ENCODE measurements around the gene SETD3. TPM values are rescaled to one million over a fixed set of nuclear protein-coding genes. Genes with fewer than 3 reads are reported as not detected.

Gene SETD3
- total and polyA plus RNA-seq, 2 donors (not counting 1 experiment from before 2014, with no cell fraction given) = 11.0 to 32.1 TPM

DNA sequence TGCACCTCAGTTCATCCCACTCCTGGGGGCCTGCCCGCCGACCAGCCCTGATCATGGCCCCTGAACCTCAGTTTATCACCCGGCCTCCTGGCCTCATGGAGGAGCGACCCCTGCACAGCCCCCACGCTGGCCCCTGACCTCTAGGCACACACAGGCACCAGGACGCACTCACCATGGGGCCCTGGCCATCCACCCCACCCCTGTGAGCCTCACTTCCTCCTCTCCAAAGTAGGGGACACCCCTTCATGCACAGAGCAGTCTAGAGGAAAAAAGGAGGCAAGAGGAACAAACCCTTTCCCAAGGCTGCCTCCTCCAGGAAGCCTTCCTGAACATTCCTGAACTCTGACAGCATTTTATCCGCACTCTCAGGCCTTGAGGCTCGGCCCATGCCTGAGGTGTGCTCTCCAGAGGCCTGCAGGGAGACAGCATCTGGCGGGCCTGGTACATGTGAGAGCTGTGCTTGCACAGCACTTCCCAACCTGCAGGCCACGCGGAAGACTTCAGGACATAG lies 40.0 kb upstream of the SETD3 start:
- intact Hi-C loops (cut with micrococcal nuclease) = no loop called here
- H3K4me1 ChIP-seq (ENCODE audit: control insufficient read depth in 2 of 2, insufficient read depth in 2 of 2, low read length in 2 of 2) = no peaks in the 10 kb centered on the region
- H3K9me3 ChIP-seq (ENCODE audit: control extremely low read depth in 1 of 3, control insufficient read depth in 2 of 3, insufficient read depth in 1 of 3, low read length in 2 of 3) = no peaks in the 10 kb centered on the region
- no peak overlapping the region for H3K4me2 ChIP-seq (replicated peaks; ENCODE audit: low read depth, low read length, poor library complexity, severe bottlenecking)
- H3K4me3 ChIP-seq (ENCODE audit: control extremely low read depth in 1 of 5, extremely low read depth in 1 of 5, insufficient read depth in 1 of 5, low read depth in 2 of 5, low read length in 4 of 5) = no peak overlapping the region
- 90% methylated on average over 10 of the region's 11 CpGs for WGBS (ENCODE audit: insufficient coverage)
- Mint-ChIP-seq H3K27ac (no peak overlapping the region), H3K4me1 (no peaks in the 10 kb centered on the region), H3K4me3 (no peak overlapping the region), H3K27me3 (no peaks in the 10 kb centered on the region), H3K9me3 (ENCODE audit: insufficient read depth) (no peaks in the 10 kb centered on the region)
- no peaks in the 10 kb centered on the region for H3K27me3 ChIP-seq (replicated peaks in 1 of 4; ENCODE audit: control extremely low read depth in 1 of 4, control insufficient read depth in 3 of 4, insufficient read depth in 4 of 4, low read length in 3 of 4)
- H3K27ac ChIP-seq (ENCODE audit: low read length in 2 of 2) = no peak overlapping the region
- H3K36me3 ChIP-seq (replicated peaks in 1 of 2; ENCODE audit: control extremely low read depth in 1 of 2, control insufficient read depth in 1 of 2, extremely low read depth in 1 of 2, insufficient read depth in 2 of 2, low read length in 1 of 2) = no peaks in the 10 kb centered on the region
- ChIA-PET POLR2A (no interaction called here), CTCF (interaction anchor here (0.9 kb wide), 1 partner anchor 107 kb away, joined by 3 read pairs; no protein-coding TSS in a partner anchor)
- H3K79me2 ChIP-seq (ENCODE audit: control insufficient read depth, insufficient read depth, low read length) = no peaks in the 10 kb centered on the region
- no peaks in the 10 kb centered on the region for H4K20me1 ChIP-seq (ENCODE audit: control insufficient read depth, insufficient read depth, low read length, poor library complexity, severe bottlenecking)
- no peak for DNase-seq
- ATAC-seq (ENCODE audit: low read depth) = no peak
- no peak overlapping the region for H3K9ac ChIP-seq (ENCODE audit: low read length)
- TF ChIP-seq, protein P1, sequence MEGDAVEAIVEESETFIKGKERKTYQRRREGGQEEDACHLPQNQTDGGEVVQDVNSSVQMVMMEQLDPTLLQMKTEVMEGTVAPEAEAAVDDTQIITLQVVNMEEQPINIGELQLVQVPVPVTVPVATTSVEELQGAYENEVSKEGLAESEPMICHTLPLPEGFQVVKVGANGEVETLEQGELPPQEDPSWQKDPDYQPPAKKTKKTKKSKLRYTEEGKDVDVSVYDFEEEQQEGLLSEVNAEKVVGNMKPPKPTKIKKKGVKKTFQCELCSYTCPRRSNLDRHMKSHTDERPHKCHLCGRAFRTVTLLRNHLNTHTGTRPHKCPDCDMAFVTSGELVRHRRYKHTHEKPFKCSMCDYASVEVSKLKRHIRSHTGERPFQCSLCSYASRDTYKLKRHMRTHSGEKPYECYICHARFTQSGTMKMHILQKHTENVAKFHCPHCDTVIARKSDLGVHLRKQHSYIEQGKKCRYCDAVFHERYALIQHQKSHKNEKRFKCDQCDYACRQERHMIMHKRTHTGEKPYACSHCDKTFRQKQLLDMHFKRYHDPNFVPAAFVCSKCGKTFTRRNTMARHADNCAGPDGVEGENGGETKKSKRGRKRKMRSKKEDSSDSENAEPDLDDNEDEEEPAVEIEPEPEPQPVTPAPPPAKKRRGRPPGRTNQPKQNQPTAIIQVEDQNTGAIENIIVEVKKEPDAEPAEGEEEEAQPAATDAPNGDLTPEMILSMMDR (IDR thresholded peaks at IDR 0.05) = no peak
- H2AFZ ChIP-seq (ENCODE audit: insufficient read depth, low read depth, low read length, poor library complexity, severe bottlenecking) = no peak overlapping the region

DNA sequence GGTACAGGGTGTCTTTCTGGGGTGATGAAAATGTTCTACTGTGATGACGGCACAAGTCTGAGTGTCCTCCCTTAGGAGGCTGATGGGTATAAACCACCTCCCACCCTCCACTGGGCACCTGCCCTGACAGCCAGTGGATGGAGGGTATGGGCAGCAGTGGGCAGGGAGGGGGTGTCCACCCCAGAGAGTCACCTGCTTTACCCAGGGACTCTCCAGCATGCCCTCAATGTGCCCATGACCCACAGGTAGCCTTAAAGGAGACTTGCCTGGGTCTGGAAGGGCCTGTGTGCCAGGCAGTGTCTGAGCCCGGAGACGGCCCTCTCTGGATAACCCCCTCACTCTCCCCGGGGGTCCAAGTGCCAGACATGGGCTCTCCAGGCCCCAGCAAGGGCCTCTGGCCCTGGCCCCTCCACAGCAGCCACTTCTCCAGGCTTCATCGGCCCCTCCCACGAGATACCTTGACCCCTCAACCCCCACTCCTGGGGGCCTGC lies 39.3 kb upstream of the SETD3 start:
- Histone ChIP-seq H3K4me2 (replicated peaks; ENCODE audit: low read depth, low read length, poor library complexity, severe bottlenecking) (no peak overlapping the region), H3K36me3 (replicated peaks in 1 of 2; ENCODE audit: control extremely low read depth in 1 of 2, control insufficient read depth in 1 of 2, extremely low read depth in 1 of 2, insufficient read depth in 2 of 2, low read length in 1 of 2) (no peaks in the 10 kb centered on the region), H3K9ac (ENCODE audit: low read length) (no peak overlapping the region), H3K4me1 (ENCODE audit: control insufficient read depth in 2 of 2, insufficient read depth in 2 of 2, low read length in 2 of 2) (no peaks in the 10 kb centered on the region), H3K27ac (ENCODE audit: low read length in 2 of 2) (no peak overlapping the region), H3K4me3 (ENCODE audit: control extremely low read depth in 1 of 5, extremely low read depth in 1 of 5, insufficient read depth in 1 of 5, low read depth in 2 of 5, low read length in 4 of 5) (no peak overlapping the region), H3K27me3 (replicated peaks in 1 of 4; ENCODE audit: control extremely low read depth in 1 of 4, control insufficient read depth in 3 of 4, insufficient read depth in 4 of 4, low read length in 3 of 4) (no peaks in the 10 kb centered on the region), H3K9me3 (ENCODE audit: control extremely low read depth in 1 of 3, control insufficient read depth in 2 of 3, insufficient read depth in 1 of 3, low read length in 2 of 3) (no peaks in the 10 kb centered on the region), H4K20me1 (ENCODE audit: control insufficient read depth, insufficient read depth, low read length, poor library complexity, severe bottlenecking) (no peaks in the 10 kb centered on the region), H2AFZ (ENCODE audit: insufficient read depth, low read depth, low read length, poor library complexity, severe bottlenecking) (no peak overlapping the region), H3K79me2 (ENCODE audit: control insufficient read depth, insufficient read depth, low read length) (no peaks in the 10 kb centered on the region)
- ChIA-PET CTCF (interaction anchor here (1.2 kb wide), 2 partner anchors 9 to 109 kb away, joined by 3 to 6 read pairs; no protein-coding TSS in a partner anchor), POLR2A (no interaction called here)
- intact Hi-C loops (cut with micrococcal nuclease) = no loop called here
- 89% methylated on average over 5 of the region's 6 CpGs for WGBS (ENCODE audit: insufficient coverage)
- no peak for TF ChIP-seq EZH2 (IDR thresholded peaks at IDR 0.05; ENCODE audit: borderline replicate concordance, insufficient read depth, low read depth, low read length, poor library complexity, severe bottlenecking)
- TF ChIP-seq, protein P1 (IDR thresholded peaks at IDR 0.05) = no peak
- Mint-ChIP-seq H3K27me3 (no peaks in the 10 kb centered on the region), H3K27ac (no peak overlapping the region), H3K9me3 (ENCODE audit: insufficient read depth) (no peaks in the 10 kb centered on the region), H3K4me3 (no peak overlapping the region), H3K4me1 (no peaks in the 10 kb centered on the region)
- DNase-seq (no peak), ATAC-seq (ENCODE audit: low read depth) (no peak)
